ENCODE results near the gene URI1. TPM values are rescaled to one million over a fixed set of nuclear protein-coding genes. Genes with fewer than 3 reads are reported as not detected.

URI1 gene
- total RNA-seq, 4 donors from 2014 or later: 28.1 to 146 (median 48.0) TPM

- in situ Hi-C loops (cut with MboI; ENCODE audit: low pct_ligation_motif_present in 1 of 4, low pct_unique_long_range_greater_than_20kb in 1 of 4, low sequenced_read_pairs in 3 of 4) (no loop called here), intact Hi-C loops (cut with DNase I; ENCODE audit: low total_unique reads) (no loop called here)
- DNase-seq: no peak
- 85 to 93% methylated on average over 1 of the region's 1 CpG for WGBS, 2 donors (ENCODE audit: low coverage in 1 of 2)
- Histone ChIP-seq H3K27ac (no peak overlapping the region), H3K4me3 (no peak overlapping the region), H3K4me1 (peaks cover 0 to 2% (median 0%) of the 10 kb centered on the region in 4 donors), H3K36me3 (no peaks in the 10 kb centered on the region), H3K9me3 (no peaks in the 10 kb centered on the region), H3K27me3 (no peaks in the 10 kb centered on the region)
- TF ChIP-seq, protein P1, sequence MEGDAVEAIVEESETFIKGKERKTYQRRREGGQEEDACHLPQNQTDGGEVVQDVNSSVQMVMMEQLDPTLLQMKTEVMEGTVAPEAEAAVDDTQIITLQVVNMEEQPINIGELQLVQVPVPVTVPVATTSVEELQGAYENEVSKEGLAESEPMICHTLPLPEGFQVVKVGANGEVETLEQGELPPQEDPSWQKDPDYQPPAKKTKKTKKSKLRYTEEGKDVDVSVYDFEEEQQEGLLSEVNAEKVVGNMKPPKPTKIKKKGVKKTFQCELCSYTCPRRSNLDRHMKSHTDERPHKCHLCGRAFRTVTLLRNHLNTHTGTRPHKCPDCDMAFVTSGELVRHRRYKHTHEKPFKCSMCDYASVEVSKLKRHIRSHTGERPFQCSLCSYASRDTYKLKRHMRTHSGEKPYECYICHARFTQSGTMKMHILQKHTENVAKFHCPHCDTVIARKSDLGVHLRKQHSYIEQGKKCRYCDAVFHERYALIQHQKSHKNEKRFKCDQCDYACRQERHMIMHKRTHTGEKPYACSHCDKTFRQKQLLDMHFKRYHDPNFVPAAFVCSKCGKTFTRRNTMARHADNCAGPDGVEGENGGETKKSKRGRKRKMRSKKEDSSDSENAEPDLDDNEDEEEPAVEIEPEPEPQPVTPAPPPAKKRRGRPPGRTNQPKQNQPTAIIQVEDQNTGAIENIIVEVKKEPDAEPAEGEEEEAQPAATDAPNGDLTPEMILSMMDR (IDR thresholded peaks at IDR 0.05): no peak
- no peak for TF ChIP-seq POLR2A (IDR thresholded peaks at IDR 0.05)
Measured at GRCh38 chr19:29952177-29952576, 10.1 kb downstream of the URI1 start.

- Histone ChIP-seq H3K9me3 (no peaks in the 10 kb centered on the region), H3K27me3 (no peaks in the 10 kb centered on the region), H3K36me3 (no peaks in the 10 kb centered on the region), H3K4me3 (no peak overlapping the region), H3K4me1 (no peaks in the 10 kb centered on the region), H3K27ac (no peak overlapping the region)
- 65 to 77% methylated on average over 4 of the region's 4 CpGs for WGBS, 2 donors (ENCODE audit: low coverage in 1 of 2)
- intact Hi-C loops (cut with DNase I; ENCODE audit: low total_unique reads): no loop called here
- no peak for DNase-seq
- no peak for TF ChIP-seq POLR2A (IDR thresholded peaks at IDR 0.05)
- TF ChIP-seq POLR2AphosphoS5 (IDR thresholded peaks at IDR 0.05): no peak
- TF ChIP-seq, protein P1 (IDR thresholded peaks at IDR 0.05): no peak
- no peak for TF ChIP-seq EP300 (IDR thresholded peaks at IDR 0.05; ENCODE audit: low read depth)
- in situ Hi-C loops (cut with MboI; ENCODE audit: low pct_ligation_motif_present in 1 of 4, low pct_unique_long_range_greater_than_20kb in 1 of 4, low sequenced_read_pairs in 3 of 4): no loop called here
Measured at GRCh38 chr19:29952646-29953045, 10.6 kb downstream of the URI1 start.

DNA sequence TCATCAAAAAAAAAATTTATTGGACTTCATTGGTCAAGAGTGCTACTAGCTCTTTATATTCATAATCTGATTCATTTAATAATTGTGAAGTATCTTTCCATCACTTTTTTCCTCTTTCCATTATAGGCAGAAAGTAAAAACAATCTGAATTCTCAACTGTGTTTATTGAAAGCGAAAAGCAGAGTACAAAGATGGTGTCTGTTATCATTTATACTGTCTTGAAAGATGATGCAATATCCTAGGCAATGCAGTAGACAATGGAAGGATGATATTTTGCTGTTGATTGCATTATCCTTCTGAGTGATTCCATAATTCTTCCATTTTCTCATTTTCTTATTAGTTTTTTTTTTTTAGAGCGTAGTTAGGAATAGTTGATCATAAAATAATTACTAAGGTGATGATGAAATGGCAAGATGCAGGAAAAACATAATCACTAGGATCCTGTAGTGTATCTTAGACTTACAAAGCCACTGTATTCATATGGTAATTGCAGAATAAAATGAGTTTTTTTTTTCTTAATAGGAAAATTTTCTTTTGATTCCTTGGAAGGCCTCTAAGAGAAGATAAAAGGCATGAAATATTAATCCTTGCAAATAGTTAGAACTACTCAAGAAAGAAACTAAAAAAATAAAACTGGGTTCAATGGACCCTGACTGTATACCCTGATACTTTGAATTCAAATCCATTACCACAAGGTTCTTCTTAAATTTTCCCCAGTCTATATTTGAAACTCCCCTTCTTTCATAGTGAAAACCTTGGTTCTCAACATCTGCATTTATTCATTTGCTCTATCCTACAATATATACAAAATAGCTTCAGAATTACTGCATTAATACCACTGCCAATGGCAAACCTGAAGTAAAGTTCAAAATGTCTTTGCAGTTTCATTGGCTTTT is 11.6 kb downstream of the URI1 start:
- TF ChIP-seq, protein P1 (IDR thresholded peaks at IDR 0.05): no peak
- TF ChIP-seq POLR2AphosphoS5 (IDR thresholded peaks at IDR 0.05) (no peak), EP300 (IDR thresholded peaks at IDR 0.05; ENCODE audit: low read depth) (no peak), POLR2A (IDR thresholded peaks at IDR 0.05) (no peak)
- WGBS, 2 donors (ENCODE audit: low coverage in 1 of 2): 91 to 94% methylated on average over 2 of the region's 2 CpGs
- no peak for DNase-seq

GRCh38 chr19:29956855-29957254 is 14.8 kb downstream of the URI1 start:
- Histone ChIP-seq H3K27me3 (no peaks in the 10 kb centered on the region), H3K4me1 (peaks cover 0 to 11% (median 0%) of the 10 kb centered on the region in 4 donors), H3K36me3 (no peaks in the 10 kb centered on the region), H3K4me3 (no peak overlapping the region), H3K27ac (no peak overlapping the region), H3K9me3 (no peaks in the 10 kb centered on the region)
- in situ Hi-C loops (cut with MboI; ENCODE audit: low pct_ligation_motif_present in 1 of 4, low pct_unique_long_range_greater_than_20kb in 1 of 4, low sequenced_read_pairs in 3 of 4): no loop called here
- WGBS, 2 donors (ENCODE audit: low coverage in 1 of 2): 88 to 90% methylated on average over 6 of the region's 6 CpGs
- DNase-seq: no peak
- intact Hi-C loops (cut with DNase I; ENCODE audit: low total_unique reads): no loop called here
- TF ChIP-seq POLR2AphosphoS5 (IDR thresholded peaks at IDR 0.05) (no peak), EP300 (IDR thresholded peaks at IDR 0.05; ENCODE audit: low read depth) (no peak), POLR2A (IDR thresholded peaks at IDR 0.05) (no peak)
- TF ChIP-seq, protein P1 (IDR thresholded peaks at IDR 0.05): no peak

More for the DNA sequence above, 11.6 kb downstream of the URI1 start:
- H3K27me3 ChIP-seq: no peaks in the 10 kb centered on the region
- H3K9me3 ChIP-seq: no peaks in the 10 kb centered on the region
- H3K4me1 ChIP-seq: no peaks in the 10 kb centered on the region
- no peaks in the 10 kb centered on the region for H3K36me3 ChIP-seq
- H3K4me3 ChIP-seq: no peak overlapping the region
- H3K27ac ChIP-seq: no peak overlapping the region
- intact Hi-C loops (cut with DNase I; ENCODE audit: low total_unique reads) (no loop called here), in situ Hi-C loops (cut with MboI; ENCODE audit: low pct_ligation_motif_present in 1 of 4, low pct_unique_long_range_greater_than_20kb in 1 of 4, low sequenced_read_pairs in 3 of 4) (no loop called here)
